IgD-negative memory B cell (primary cell): ENCODE measurements around the gene DNAJC5G. TPM values are rescaled to one million over a fixed set of nuclear protein-coding genes. Genes with fewer than 3 reads are reported as not detected.

Source experiments
- H3K27ac Mint-ChIP-seq, 3 donors: one replicate each; pipeline ENCODE4 v1.8.0; 2020 to 2022; ENCODE audit warnings: mild to moderate bottlenecking in 3 of 3, mixed read lengths in 3 of 3, moderate library complexity in 1 of 3
- H3K27me3 Mint-ChIP-seq: one replicate; pipeline ENCODE4 v1.8.0; 2021; ENCODE audit warnings: mixed read lengths
- H3K36me3 Mint-ChIP-seq: one replicate; pipeline ENCODE4 v1.8.0; 2020; ENCODE audit warnings: mild to moderate bottlenecking, mixed read lengths
- H3K4me1 Mint-ChIP-seq, 3 donors: one replicate each; pipeline ENCODE4 v1.8.0; 2020 to 2022; ENCODE audit warnings: mixed read lengths in 3 of 3, mild to moderate bottlenecking in 1 of 3
- H3K4me3 Mint-ChIP-seq, 4 donors: one replicate each; pipeline ENCODE4 v1.8.0; 2020 to 2022; ENCODE audit warnings: mild to moderate bottlenecking in 4 of 4, mixed read lengths in 4 of 4, moderate library complexity in 3 of 4
- H3K9me3 Mint-ChIP-seq, 3 donors: one replicate each; pipeline ENCODE4 v1.8.0; 2020 to 2021; ENCODE audit warnings: mixed read lengths in 3 of 3, mild to moderate bottlenecking in 1 of 3
- polyA plus RNA-seq: library from polyadenylated mRNA; unstranded; fragments of 300-500 nt; fragmentation: Illumina TruSeq; gene quantifications from one replicate; pipeline ENCODE4 v1.2.3, GENCODE V29; 2021

DNAJC5G gene
- polyA plus RNA-seq, 1 donor from 2014 or later: not detected

GRCh38 chr2:27322766-27323595, 47.7 kb downstream of the DNAJC5G start, which contains the start of gene MPV17:
Gene MPV17 (minus strand): TSS chr2:27323097. CDS start chr2:27322517, 580 bp downstream.
- H3K4me1 Mint-ChIP-seq: peaks cover 12 to 15% (median 15%) of the 10 kb centered on the region in 3 donors
- H3K4me3 Mint-ChIP-seq: peak within 1 kb of the TSS; percentile 87 to 99 (median 98)
- no peaks in the 10 kb centered on the region for H3K27me3 Mint-ChIP-seq
- no peaks in the 10 kb centered on the region for H3K9me3 Mint-ChIP-seq
- peak within 1 kb of the TSS; percentile 92 to 99 (median 94) for H3K27ac Mint-ChIP-seq
- peaks cover 4% of the 10 kb centered on the region for H3K36me3 Mint-ChIP-seq

GRCh38 chr2:27323596-27324285, 48.5 kb downstream of the DNAJC5G start:
- Mint-ChIP-seq H3K36me3 (peaks cover 4% of the 10 kb centered on the region), H3K4me3 (peak overlapping the region; percentile 87 to 99 (median 98)), H3K9me3 (no peaks in the 10 kb centered on the region), H3K27me3 (no peaks in the 10 kb centered on the region), H3K4me1 (peaks cover 12 to 15% (median 15%) of the 10 kb centered on the region in 3 donors), H3K27ac (peak overlapping the region; percentile 92 to 99 (median 94))

- peaks cover 4% of the 10 kb centered on the region for H3K36me3 Mint-ChIP-seq
- peak overlapping the region in 3 of 4 donors; percentile 21 to 99 (median 32) for H3K4me3 Mint-ChIP-seq
Measured at GRCh38 chr2:27324720-27325119, 49.5 kb downstream of the DNAJC5G start.

More at GRCh38 chr2:27324720-27325119, 49.5 kb downstream of the DNAJC5G start:
- H3K27ac Mint-ChIP-seq: peak overlapping the region; percentile 65 to 99 (median 89)
- H3K27me3 Mint-ChIP-seq: no peaks in the 10 kb centered on the region
- H3K4me1 Mint-ChIP-seq: peaks cover 12 to 15% (median 15%) of the 10 kb centered on the region in 3 donors
- H3K9me3 Mint-ChIP-seq: no peaks in the 10 kb centered on the region

Other genes with a start within 250 kb of the DNAJC5G start
- gene TMEM214, start 242.5 kb upstream of the DNAJC5G start, polyA plus RNA-seq: 34.3 TPM
- 10.8 TPM for gene AGBL5, start 223.8 kb upstream of the DNAJC5G start, polyA plus RNA-seq
- 723 TPM for gene OST4, start 203.8 kb upstream of the DNAJC5G start, polyA plus RNA-seq
- gene EMILIN1, start 196.8 kb upstream of the DNAJC5G start, polyA plus RNA-seq: 0.61 TPM
- 6.5 TPM for gene KHK, start 188.7 kb upstream of the DNAJC5G start, polyA plus RNA-seq
- gene CGREF1, start 156.3 kb upstream of the DNAJC5G start, polyA plus RNA-seq: not detected
- gene ABHD1, start 151.6 kb upstream of the DNAJC5G start, polyA plus RNA-seq: 0.35 TPM
- 62.2 TPM for gene PREB, start 140.8 kb upstream of the DNAJC5G start, polyA plus RNA-seq
- not detected for gene PRR30, start 136.0 kb upstream of the DNAJC5G start, polyA plus RNA-seq
- gene TCF23, start 126.4 kb upstream of the DNAJC5G start, polyA plus RNA-seq: not detected
- gene ATRAID, start 63.4 kb upstream of the DNAJC5G start, polyA plus RNA-seq: 274 TPM
- gene SLC5A6, start 63.2 kb upstream of the DNAJC5G start, polyA plus RNA-seq: 20.3 TPM
- gene CAD, start 58.1 kb upstream of the DNAJC5G start, polyA plus RNA-seq: 18.9 TPM
- gene SLC30A3, start 12.4 kb upstream of the DNAJC5G start, polyA plus RNA-seq: not detected
- not detected for gene TRIM54, start 7.0 kb downstream of the DNAJC5G start, polyA plus RNA-seq
- gene UCN, start 33.0 kb downstream of the DNAJC5G start, polyA plus RNA-seq: 1.6 TPM
- 96.1 TPM for gene MPV17, start 47.7 kb downstream of the DNAJC5G start, polyA plus RNA-seq
- 38.6 TPM for gene GTF3C2, start 81.3 kb downstream of the DNAJC5G start, polyA plus RNA-seq
- gene EIF2B4, start 94.9 kb downstream of the DNAJC5G start, polyA plus RNA-seq: 35.0 TPM
- gene SNX17, start 95.2 kb downstream of the DNAJC5G start, polyA plus RNA-seq: 219 TPM
- 4.8 TPM for gene ZNF513, start 105.3 kb downstream of the DNAJC5G start, polyA plus RNA-seq
- gene PPM1G, start 134.2 kb downstream of the DNAJC5G start, polyA plus RNA-seq: 80.1 TPM
- gene NRBP1, start 153.2 kb downstream of the DNAJC5G start, polyA plus RNA-seq: 69.2 TPM
- 1.6 TPM for gene KRTCAP3, start 166.9 kb downstream of the DNAJC5G start, polyA plus RNA-seq
- 1.9 TPM for gene IFT172, start 214.3 kb downstream of the DNAJC5G start, polyA plus RNA-seq
- not detected for gene FNDC4, start 219.8 kb downstream of the DNAJC5G start, polyA plus RNA-seq
- gene GCKR, start 221.4 kb downstream of the DNAJC5G start, polyA plus RNA-seq: not detected